LNCaP clone FGC (cell line): ENCODE results near the gene RBM44.
"Not testable (repeated sequence)": the region's sequence is repeated elsewhere in the genome, so short reads cannot be mapped to it uniquely, and the experiment has no call there.

Experiments
- DNase-seq: peaks from one replicate; pipeline ENCODE4 v3.0.0-alpha.2; 2011; ENCODE audit warnings: low read depth
- H3K4me3 ChIP-seq: 2 replicates; pipeline ENCODE4 v1.5.1; 2011; ENCODE audit warnings: mild to moderate bottlenecking, low read depth, low read length, control low read depth
- TF ChIP-seq, protein P1 (sequence below): IDR thresholded peaks from 2 replicates; pipeline ENCODE4 v1.5.1; 2012; ENCODE audit warnings: mild to moderate bottlenecking; ENCODE audit not compliant: control insufficient read depth, insufficient read depth; ENCODE audit errors: extremely low read depth

RBM44 gene

DNA sequence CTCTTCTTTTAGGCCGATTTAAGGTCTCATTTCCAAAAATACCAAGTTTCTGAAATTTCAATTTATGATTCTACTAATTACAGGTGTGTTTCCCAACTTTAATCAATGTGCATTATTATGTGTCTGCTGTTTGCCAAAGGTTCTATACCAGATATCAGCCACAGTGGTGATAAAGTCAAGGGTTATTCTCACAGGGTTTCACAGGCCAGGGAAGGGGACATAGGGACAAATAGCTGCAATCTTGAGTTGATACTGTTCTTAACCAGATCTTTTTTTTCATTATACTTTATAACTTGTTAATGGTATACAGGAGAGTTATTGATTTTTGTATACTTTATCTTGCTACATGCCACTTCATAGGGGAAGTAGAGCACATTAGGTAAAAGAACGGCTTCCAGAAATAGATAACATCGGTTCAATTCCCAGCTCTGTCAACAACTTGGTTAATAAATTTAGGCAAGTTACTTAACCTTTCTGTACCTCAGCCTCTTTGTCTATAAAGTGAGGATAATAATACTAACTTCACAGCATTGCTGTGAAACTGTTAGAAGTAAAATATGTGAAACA is 28.9 kb downstream of the RBM44 start:
- no peak overlapping the region for H3K4me3 ChIP-seq
- no peak for DNase-seq
- TF ChIP-seq, protein P1, sequence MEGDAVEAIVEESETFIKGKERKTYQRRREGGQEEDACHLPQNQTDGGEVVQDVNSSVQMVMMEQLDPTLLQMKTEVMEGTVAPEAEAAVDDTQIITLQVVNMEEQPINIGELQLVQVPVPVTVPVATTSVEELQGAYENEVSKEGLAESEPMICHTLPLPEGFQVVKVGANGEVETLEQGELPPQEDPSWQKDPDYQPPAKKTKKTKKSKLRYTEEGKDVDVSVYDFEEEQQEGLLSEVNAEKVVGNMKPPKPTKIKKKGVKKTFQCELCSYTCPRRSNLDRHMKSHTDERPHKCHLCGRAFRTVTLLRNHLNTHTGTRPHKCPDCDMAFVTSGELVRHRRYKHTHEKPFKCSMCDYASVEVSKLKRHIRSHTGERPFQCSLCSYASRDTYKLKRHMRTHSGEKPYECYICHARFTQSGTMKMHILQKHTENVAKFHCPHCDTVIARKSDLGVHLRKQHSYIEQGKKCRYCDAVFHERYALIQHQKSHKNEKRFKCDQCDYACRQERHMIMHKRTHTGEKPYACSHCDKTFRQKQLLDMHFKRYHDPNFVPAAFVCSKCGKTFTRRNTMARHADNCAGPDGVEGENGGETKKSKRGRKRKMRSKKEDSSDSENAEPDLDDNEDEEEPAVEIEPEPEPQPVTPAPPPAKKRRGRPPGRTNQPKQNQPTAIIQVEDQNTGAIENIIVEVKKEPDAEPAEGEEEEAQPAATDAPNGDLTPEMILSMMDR = no peak

DNA sequence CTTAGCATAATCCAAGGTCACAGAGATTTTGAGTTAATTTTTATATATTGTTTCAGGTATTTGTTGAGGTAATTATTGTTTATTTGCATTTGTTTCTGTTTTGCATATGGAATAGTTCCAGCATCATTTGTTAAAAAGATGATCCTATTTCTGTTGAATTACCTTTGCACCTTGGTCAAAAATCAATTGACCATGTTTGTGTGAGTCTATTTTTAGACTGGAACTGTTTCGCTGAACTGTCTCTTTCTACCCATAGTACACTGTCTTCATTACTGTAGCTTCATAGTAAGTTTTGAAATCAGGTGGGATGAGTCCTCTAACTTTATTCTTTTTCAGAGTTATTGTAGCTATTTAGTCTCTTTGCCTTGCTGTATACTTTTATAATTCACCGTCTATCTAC is 31.9 kb downstream of the RBM44 start:
- TF ChIP-seq, protein P1 = no peak
- no peak for DNase-seq
- no peak overlapping the region for H3K4me3 ChIP-seq

DNA sequence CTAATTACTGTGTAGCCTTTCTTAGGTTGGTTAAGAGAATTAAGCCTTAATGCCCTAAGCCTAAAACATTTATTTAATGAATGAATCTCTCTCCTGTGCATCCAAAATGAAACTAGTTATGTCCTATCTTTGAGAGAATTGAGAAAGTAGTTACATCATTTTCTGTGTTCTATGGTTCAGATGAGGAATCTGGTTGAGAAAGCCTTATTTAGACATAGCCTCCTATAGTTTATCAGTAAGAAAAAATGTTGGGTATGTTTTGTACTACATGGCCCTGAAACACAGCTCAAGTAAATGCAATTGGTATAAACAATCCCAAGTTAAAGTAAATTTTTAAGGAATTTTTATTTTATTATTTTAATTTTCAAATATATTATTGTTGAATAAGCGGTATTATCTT is 35.0 kb downstream of the RBM44 start:
- TF ChIP-seq, protein P1 = no peak
- no peak overlapping the region for H3K4me3 ChIP-seq
- DNase-seq = no peak

DNA sequence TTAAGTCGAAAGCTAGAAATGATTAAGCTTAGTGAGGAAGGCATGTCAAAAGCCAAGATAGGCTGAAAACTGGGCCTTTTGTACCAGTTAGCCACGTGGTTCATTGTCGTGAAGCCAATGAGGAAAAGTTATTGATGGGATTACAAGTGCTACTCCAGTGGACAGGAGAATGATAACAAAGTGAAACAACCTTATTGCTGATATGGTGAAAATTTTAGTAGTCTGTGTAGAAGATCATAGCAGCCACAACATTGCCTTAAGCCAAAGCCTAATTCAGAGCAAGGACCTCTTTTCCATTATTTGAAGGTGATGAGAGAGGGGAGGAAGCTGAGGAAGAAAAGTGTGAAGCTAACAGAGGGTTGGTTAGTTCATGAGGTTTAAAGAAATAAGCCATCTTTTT is 36.8 kb downstream of the RBM44 start:
- TF ChIP-seq, protein P1 = no peak
- no peak overlapping the region for H3K4me3 ChIP-seq
- DNase-seq = no peak

DNA sequence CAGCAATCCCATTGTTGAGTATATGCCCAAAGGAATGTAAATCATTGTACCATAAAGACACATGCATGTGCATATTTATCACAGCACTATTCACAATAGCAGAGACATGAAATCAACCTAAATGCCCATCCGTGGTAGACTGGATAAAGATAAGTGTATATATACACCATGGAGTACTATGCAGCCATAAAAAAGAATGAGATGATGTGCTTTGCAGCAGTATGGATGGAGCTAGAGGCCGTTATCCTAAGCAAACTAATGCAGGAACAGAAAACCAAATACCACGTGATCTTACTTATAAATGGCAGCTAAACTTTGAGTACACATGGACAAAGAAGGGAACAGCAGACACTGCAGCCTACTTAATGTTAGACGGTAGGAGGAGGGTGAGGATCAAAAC is 42.5 kb downstream of the RBM44 start:
- no peak overlapping the region for H3K4me3 ChIP-seq
- TF ChIP-seq, protein P1 = no peak
- no peak for DNase-seq

GRCh38 chr2:237848940-237849339 is 50.4 kb downstream of the RBM44 start:
- H3K4me3 ChIP-seq, DNase-seq: not testable (repeated sequence)

DNA sequence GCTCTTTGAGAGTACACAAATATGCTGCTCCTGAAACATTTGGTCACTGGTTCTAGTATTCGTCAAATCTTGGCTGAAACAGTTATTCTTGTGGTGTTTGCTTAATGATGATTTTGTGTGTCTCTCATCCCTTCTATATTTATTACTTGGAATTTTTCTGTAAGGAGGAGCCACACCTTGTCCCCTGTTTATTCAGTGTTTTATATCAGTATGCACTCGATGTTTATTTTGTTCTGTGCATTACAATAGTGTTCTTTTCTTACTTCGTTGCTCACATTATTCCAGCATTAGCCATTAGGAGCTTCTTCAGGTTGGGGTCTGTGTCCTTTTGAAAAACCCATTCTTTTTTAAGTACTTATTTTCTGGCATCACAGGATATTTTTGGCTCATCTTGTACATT is 55.7 kb downstream of the RBM44 start:
- DNase-seq = no peak
- H3K4me3 ChIP-seq = no peak overlapping the region
- TF ChIP-seq, protein P1 = no peak
